ACHN (cell line): ENCODE data around the gene TMEM100.

ENCODE experiments used
- DNase-seq: peaks from one replicate; pipeline ENCODE4 v3.0.0-alpha.2; 2015
- in situ Hi-C: cut with HindIII; loops from 2 replicates; pipeline ENCODE4 v1.10.0; 2017; ENCODE audit warnings: low sequenced_read_pairs, low pct_ligation_motif_present, low pct_unique_long_range_greater_than_20kb

TMEM100 gene

DNA sequence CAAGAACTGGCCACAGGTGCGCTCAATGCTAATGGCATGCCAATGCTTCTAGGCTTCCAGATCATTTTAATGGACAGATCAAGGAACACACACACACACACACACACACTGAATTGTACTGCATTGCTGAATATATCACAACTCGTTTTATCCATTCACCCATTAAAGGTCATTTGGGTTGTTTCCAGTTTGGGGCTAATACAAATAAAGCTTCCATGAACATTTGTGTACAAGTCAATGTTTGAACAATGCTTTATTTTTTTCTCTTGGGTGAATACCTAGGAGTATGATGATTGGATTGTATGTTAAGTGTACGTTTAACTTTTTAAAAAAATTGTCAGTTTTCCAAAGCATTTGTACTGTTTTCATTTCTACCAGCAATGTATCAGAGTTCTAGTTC is 24.5 kb upstream of the TMEM100 start:
- DNase-seq: no peak
- in situ Hi-C loops: no loop called here

DNA sequence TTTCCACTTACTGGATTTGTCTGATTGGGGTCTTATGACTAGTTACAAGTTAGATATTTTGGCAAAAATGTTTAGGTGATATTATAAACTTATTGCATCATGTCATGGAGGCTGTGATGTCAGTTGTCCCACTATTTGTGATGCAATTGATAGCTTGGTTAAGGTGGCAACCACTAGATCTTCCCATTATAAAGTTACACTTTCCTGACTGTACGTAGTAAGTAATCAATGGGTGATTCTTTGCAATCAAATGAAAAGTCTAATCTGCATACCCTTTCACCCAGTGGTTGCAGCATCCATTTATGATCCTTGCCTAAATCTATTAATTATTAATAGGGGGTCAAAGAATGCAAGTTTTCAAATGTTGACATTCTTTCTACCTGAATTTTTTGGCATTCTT is 23.8 kb upstream of the TMEM100 start:
- DNase-seq: no peak
- in situ Hi-C loops: no loop called here

DNA sequence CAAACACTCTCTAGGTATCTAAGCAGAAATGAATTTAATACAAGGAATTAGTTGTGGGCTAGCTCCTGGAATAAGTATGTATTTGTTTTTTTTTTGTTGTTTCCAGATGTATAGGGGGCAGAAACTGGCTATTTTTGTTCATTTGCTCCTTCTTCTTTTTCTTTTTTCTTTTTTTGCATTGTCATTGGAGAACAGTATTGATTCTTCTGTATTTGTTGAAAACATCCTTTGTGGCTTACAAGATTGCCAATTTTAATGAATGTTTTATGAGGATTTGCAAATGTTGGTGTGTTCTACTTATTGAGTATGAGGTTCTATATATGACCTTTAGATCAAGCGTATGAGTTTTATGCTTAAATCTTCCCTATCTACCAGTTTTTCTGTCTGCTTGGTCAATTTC is 22.6 kb upstream of the TMEM100 start:
- in situ Hi-C loops: no loop called here
- DNase-seq: no peak

DNA sequence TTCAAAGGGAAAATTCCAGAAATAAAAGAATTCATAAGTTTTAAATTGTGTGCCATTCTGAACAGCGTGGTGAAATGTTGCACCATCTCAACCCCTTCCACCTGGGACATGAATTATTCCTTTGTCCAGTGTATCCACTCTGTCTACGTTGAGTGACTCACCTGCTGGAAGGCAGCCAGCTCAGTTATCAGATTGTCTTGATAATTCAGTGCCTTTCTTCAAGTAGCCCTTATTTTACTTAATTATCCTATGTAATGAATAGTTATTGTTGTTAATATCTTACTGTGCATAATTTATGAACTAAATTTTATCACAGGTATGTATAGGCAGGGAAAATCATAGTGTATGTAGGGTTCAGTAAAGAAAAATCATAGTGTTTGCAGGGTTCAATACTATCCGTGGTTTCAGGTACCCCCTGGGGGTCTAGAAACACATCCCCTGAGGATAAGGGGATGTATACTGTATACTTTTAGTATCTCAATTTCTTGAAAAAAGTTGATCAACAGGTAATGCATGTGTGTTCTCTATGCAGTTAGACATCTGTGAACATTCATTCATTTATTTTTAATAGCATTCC is 20.5 kb upstream of the TMEM100 start:
- peak; percentile 20 for DNase-seq
- in situ Hi-C loops: no loop called here

DNA sequence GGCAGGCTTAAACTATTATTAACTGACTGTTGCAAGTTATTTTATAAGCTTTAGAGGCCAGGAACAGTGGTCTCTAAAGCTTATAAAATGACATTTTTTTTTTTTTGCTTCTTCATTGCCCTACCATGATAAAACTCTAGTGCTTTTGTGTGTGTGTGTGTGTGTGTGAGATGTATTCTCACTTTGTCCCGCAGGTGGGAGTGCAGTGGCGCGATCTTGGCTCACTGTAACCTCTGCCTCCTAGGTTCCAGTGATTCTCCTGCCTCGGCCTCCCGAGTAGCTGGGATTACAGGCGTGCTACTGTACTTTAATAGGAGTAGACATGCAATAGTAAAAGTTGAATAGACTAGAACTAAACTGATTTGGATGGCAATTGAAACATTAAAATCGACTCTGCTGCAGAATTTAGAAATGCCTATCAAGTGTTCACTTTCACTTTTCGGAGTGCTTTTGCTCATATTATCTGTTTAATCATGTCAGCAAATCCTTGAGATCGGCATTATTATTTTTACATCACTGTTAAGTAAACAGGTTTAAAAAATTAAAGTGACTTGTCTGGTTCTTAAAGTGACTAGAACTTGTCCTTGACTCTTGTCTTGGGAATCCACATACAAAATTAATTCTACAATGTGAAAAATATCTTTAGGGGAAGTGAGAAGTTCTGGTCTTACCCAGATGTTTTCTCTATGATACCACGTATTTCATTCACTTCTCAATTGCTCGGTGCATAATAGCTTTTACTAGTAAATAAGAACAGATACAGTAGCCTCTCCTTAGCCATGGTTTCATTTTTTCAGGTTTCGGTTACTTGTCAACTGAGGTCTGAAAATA is 19.8 kb upstream of the TMEM100 start:
- DNase-seq: no peak
- in situ Hi-C loops: no loop called here

DNA sequence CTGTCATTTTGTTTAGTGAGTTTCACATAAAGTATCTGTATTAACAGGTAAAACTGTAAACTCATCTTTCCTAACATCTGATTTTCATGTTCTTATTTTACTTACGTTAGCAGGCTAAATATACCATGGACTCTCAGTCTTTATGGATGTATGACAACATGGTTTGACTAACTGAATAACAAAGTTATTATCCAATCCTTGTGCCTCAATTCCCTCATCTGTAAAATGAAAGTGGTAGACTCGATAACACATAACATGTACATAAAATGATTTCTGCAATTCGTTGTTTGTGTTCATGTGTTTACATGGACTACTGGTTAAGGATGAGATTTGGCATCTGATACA is 18.7 kb upstream of the TMEM100 start:
- in situ Hi-C loops: no loop called here
- no peak for DNase-seq

DNA sequence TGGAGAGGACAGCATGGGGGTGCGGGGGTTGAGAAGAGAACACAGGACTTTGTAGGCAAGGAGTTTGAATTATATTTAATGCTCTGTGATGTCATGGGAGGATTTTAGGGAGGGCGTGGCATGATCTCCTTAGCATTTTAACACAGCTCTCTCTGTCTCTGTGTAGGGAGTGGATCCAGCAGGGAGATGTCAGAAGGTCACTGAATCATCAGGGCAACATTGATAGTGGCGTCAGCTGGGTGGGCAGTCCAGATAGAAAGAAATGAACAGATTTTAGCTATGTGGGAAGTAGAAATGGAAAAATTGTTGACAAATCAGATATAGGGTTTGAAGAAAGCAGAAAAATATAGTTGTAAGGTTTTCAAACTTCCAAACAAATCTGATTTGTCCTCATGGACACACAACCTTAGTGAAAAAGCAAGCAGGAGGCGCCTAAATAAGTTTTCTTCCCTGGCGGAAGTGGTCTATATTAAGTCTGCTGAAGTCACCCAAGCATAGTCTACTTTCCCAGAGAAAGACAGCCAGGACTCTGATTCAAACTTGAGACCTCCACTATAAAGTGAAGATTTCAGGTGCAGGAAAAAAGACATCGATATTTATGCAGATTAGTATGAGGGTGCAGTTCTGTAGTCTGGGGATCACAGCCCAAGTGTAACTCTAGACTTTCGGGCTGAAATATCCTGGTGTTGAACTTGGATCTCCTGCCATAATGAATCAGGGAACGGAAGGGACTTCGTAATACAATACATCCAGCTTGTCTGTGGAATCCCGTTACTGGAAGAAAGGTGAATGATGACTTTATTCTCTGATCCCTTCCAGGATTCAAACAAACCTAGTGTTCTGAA is 18.1 kb upstream of the TMEM100 start:
- in situ Hi-C loops: no loop called here
- DNase-seq: no peak

DNA sequence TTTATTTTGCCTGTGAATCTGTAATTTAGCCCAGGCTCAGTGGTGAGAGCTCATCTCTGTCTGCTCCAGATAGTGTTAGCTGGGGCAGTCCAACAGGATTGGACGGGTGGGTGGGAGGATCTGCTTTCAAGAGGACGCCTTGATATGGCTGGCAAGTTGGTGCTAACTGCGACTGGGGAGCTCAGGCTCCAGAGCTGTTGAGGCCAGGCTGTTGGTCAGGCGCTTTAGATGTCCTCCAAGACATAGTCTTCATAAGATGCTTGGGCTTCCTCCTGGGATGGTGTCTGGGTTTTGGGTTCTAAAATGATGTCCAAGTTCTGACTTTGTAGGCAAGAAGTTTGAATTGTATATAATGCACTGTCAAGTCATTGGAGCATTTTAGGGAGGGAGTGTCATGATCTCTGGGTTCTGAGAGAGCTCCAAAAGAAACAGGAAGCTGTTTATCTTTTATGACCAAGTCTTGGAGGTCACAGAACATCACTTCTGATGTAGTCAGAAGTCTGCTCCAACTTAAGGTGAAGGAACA is 15.4 kb upstream of the TMEM100 start:
- in situ Hi-C loops: no loop called here
- DNase-seq: no peak

DNA sequence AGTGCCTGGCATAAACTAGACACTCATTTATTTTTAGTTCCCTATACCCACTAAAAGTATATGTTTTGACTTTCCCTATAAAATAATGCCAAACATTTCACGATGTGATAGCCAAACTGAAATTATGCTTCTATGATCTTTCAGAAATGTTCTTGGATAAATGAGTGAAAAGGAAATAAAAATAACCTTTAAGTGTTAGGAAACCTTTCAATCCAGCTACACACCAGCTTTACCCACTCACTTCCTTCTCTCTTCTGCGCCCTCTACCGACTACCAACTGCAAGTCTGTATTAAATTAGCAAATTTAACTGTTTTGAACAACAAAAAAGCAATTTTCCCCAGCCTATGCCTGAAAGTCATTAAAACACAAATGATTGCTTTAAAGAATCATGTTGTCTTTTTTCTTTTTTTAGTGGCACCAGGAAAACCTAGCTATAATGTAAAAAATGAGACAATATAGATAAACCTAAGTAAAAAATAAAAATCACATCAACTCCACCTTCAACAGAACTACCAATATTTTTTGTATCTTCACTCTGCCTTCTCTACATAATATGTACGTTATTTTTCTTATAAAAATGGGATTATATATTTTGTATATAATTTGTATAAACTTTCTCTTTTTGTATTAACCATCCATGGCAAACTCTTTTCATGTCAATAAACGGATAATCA is 13.2 kb upstream of the TMEM100 start:
- DNase-seq: peak; percentile 66
- in situ Hi-C loops: no loop called here

DNA sequence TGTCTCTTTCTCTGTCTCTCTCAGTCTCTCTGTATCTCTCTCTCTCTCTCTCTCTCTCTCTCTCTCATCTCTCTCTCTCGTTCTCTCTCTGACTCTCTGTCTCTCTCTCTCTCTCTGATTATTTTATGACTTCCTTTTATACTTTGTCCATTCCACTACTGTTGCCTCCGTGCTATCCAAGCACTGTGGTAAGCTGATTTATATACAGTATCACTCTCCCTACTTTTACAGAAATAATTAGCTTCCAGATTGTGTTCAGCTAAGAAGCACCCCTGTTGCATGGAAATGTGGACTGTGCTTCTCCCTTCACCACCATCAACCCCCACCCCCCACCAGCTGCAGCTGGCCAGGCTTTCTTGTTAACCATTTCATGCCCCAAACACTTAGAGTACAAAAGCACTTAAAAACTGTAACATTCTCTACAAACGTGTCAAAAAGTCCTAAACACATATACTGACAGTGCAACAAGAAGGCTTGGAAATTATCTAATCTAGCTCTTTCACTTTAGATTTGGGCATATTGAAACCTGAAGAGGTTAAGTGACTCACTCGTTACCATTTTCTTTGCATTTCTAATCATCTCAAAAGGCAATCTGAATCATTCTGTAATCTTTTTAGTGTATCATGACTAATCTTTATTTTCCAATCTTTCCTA is 11.6 kb upstream of the TMEM100 start:
- no peak for DNase-seq
- in situ Hi-C loops: no loop called here

DNA sequence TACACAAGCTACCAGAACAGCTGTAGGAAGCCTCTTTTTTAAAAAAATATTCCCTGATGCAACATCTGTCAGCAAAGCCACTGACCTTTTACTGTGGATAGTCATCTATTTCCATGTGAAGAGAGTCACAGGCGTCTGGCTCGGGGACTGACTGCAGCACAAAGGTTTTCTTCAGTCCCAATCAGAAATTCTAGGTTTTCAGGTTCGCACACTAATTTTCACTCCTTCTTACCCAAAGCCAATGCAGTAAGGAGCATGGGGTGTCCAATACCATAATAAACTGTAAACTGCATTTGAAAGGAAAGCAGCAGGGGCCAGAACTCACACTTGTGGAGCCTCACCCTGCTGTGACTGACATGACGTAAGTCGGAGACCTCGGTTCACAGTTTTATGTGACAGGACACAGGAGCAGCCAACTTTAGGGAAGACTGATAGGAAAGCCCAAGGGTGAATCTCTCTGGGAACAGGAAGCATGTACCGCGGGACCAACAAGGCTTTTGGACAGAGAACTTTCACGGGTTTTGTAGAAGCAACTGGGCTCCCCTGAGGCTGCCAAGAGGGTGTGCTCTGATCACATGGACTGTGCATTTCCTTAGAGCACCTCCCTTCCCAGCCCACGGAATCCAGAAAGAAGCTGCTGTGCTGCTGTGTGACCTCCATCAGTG is 9.1 kb upstream of the TMEM100 start:
- DNase-seq: no peak
- in situ Hi-C loops: no loop called here

DNA sequence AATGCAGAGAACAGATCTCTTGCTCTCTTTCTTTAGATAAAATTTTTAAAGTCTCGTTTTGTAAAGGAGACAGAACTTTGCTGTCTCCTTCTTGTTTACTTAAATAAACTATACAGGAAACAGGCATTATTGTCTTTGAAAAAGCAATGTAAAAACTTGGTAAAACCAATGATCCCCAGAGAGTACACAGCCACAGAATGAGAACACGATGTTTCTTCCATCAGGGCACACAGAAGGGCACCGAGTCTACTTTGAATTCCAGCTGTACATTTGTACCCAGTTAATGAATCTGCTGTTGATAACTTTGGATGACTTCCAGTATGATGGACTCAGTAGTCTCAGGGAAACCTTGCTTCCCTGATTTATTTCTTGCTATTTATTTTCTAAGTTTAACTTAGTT is 8.1 kb upstream of the TMEM100 start:
- DNase-seq: no peak
- in situ Hi-C loops: no loop called here

DNA sequence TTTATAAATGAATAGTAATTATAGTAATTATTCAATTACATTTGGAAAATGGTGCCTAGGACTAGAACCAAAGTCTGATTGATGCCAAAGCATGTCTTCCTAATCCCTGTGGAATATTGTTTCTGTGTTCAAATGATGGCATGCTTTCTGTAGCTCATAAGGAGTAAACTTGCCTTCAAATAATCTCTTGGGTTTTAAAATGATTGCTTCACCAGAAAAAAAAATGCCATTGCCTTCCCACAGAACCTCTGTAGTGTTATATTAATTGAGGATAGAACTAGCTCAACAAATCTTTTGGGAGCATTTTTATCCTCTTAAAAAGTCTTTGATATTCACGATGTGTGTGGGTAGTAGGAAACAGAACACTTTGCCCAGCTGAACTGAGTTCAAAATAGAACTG is 7.7 kb upstream of the TMEM100 start:
- DNase-seq: no peak
- in situ Hi-C loops: no loop called here

DNA sequence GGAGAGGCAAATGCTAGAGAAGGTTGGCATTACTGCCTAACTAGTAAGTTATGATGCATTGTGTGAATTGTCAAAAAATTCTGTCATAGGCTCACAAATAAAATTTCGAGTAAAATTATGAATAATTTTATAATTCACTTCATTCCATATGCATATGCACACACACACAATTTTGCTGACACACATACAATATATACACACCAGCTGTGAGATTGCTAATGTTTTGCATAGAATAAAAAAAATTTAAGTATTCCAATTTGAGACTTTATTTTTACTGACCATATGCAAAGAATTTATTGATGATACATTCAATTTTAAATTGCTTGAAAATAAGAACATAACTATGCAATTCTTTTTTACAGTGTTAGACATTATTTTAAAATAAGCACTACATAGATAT is 6.8 kb upstream of the TMEM100 start:
- no peak for DNase-seq
- in situ Hi-C loops: no loop called here

DNA sequence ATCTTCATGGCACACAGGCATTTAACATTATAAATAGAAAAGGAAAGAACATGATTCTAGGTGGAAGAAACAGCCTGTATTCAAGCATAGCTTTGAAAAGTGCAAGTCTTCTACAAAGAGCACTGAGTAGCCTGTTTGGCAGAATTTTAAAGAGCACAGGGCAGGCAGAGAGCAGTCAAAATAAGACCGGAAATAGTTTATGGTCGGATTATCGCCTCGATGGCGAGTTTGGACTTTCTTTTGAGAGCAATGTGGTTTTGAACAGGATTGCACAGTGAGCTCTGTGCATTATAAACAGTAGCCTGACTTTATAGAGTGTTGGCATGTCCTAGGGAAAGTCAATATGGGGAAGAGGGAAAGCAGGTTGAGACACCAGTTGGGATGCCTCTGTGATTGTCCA is 6.2 kb upstream of the TMEM100 start:
- in situ Hi-C loops: no loop called here
- DNase-seq: no peak

DNA sequence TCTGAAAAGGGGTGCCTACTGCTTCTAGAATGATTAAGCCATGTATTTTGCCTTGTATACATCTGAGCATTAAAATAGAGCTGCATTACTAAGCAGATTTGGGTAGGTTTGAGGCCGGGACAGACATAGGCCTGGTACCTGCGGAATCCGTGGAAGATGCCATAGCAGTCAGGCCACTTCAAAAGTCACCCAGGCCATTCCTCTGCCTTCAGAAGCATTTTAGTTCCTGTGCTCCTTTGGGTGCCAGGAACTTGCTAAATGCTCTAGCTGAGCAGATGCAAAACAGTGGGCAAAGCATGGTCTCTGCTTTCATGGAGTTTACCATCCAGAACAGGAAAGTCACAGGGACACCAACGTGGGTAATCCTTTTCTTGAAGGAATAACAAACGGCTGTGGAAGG is 5.7 kb upstream of the TMEM100 start:
- no peak for DNase-seq
- in situ Hi-C loops: no loop called here

DNA sequence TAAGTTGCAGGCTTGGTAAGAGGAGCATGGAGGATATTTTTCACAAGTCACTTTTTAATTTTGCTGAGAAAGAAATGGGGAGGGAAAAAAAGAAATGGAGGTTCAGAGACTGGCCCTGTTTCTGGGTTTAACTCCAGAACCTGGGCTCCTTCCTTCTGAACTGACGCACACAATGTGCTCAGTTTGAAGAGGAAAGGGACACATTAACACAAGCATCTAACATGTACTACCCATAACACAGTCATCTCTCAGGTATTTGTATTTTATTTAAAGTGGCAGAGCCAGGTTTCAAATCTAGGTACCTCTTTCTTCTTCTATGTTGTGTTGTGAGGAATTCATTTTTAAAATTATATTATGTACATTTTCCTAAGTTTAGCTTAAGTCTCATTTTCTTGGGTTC is 5.3 kb upstream of the TMEM100 start:
- in situ Hi-C loops: no loop called here
- DNase-seq: no peak

DNA sequence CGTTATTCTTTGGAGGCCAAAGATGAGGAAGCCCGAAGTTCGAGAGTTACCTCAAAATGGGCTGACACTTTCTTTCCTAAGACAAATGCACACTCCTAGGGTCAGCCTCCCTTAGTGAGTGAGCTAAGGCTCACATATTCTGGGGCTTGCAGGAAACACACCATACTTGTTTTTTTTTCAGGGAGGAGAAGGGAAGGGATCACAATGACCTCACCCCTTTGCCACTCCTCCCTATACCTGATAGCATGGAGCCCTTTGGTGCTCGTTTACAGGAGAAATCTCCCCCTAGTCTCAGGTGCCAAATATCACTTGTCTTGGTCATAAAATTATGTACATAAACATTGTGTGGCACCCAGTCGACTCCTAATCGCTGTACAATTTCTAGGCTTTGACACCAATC is 4.6 kb upstream of the TMEM100 start:
- no peak for DNase-seq
- in situ Hi-C loops: no loop called here
